Stomach (tissue), 9 donors: ENCODE results near the gene P2RX4. TPM values are rescaled to one million over a fixed set of nuclear protein-coding genes. Genes with fewer than 3 reads are reported as not detected.

ENCODE experiments used
- DNase-seq, 2 donors: peaks; one replicate each; pipeline versions ENCODE4 v3.0.0 to v3.0.0-alpha.2; 2013 to 2019
- H3K27ac ChIP-seq, 5 donors: fragments of 200-600 bp in 4 of 5; sonication (generic) in 4 of 5; one replicate each; pipeline ENCODE4 v1.5.1; 2013 to 2019; ENCODE audit warnings: mild to moderate bottlenecking in 1 of 5, moderate library complexity in 1 of 5
- H3K27me3 ChIP-seq, 3 donors: fragments of 200-600 bp; sonication (generic); one replicate each; pipeline ENCODE4 v1.5.1; 2017 to 2019; ENCODE audit warnings: mixed run types in 1 of 3
- H3K36me3 ChIP-seq, 4 donors: fragments of 200-600 bp; sonication (generic); 1 replicate in 3 of 4; 2 replicates in 1 of 4; pipeline ENCODE4 v1.5.1; 2016 to 2019
- H3K4me1 ChIP-seq, 4 donors: fragments of 200-600 bp; sonication (generic); one replicate each; pipeline ENCODE4 v1.5.1; 2016 to 2019
- H3K4me3 ChIP-seq, 4 donors: fragments of 200-600 bp; sonication (generic) in 3 of 4; one replicate each; pipeline ENCODE4 v1.5.1; 2016 to 2019; ENCODE audit warnings: mild to moderate bottlenecking in 1 of 4
- H3K9me3 ChIP-seq, 4 donors: fragments of 200-600 bp; sonication (generic); one replicate each; pipeline ENCODE4 v1.5.1; 2016 to 2019
- EP300 ChIP-seq: sonication (generic); formaldehyde crosslinking; IDR thresholded peaks from one replicate; pipeline ENCODE4 v1.6.1; 2017; ENCODE audit warnings: antibody characterized with exemption
- POLR2A ChIP-seq, 4 donors: fragments of 450-650 bp; IDR thresholded peaks; one replicate each; pipeline ENCODE4 v1.6.1; 2016; ENCODE audit warnings: antibody characterized with exemption in 4 of 4, control low read depth in 2 of 4, mild to moderate bottlenecking in 1 of 4, moderate library complexity in 1 of 4
- POLR2AphosphoS5 ChIP-seq, 3 donors: sonication (generic); formaldehyde crosslinking; IDR thresholded peaks; one replicate each; pipeline ENCODE4 v1.6.1; 2016; ENCODE audit warnings: antibody characterized with exemption in 3 of 3
- WGBS, 5 donors: extraction: QIAGEN DNeasy Blood & Tissue Kit in 3 of 5; methylation state at CpG; one replicate each; pipeline versions ENCODE4 v1.1.5 to v1.1.7; 2013 to 2018; 5-methylcytosine and 5-hydroxymethylcytosine counted together
- intact Hi-C: fragments of 100-400 bp; cut with DNase I; formaldehyde crosslinking; loops from one replicate; pipeline ENCODE4 v1.15.1; 2023; ENCODE audit warnings: low total_unique reads
- polyA plus RNA-seq, 3 donors: library from polyadenylated mRNA; stranded (reverse); fragments of 200-250 nt; gene quantifications; one replicate each; pipeline ENCODE4 v1.2.3, GENCODE V29; 2013
- total RNA-seq, 5 donors: library from RNA; depleted of rRNA; stranded (reverse); fragments of >200 nt; gene quantifications; one replicate each; pipeline versions ENCODE4 v1.1.0 to v1.2.3, GENCODE V29; 2014 to 2016
- TF ChIP-seq, protein P1 (sequence below), 7 experiments: fragments of 450-650 bp in 4 of 7; fragments of 200-600 bp in 3 of 7; sonication (generic) in 3 of 7; IDR thresholded peaks; one replicate each; pipeline ENCODE4 v1.5.1; 2016 to 2019; ENCODE audit warnings: antibody characterized with exemption in 7 of 7, control low read depth in 2 of 7, mild to moderate bottlenecking in 1 of 7
- donor health status: healthy with polysubstance abuse.
- donor health status: Bipolar disorder and iron deficiency.
- donor health status: healthy.

Gene P2RX4
- total and polyA plus RNA-seq, 8 donors = 13.8 to 65.2 (median 26.4) TPM

- peak overlapping the region in 4 of 5 donors; percentile 61 to 85 (median 70) for H3K27ac ChIP-seq
- no peaks in the 10 kb centered on the region for H3K27me3 ChIP-seq
- no peaks in the 10 kb centered on the region for H3K9me3 ChIP-seq
- H3K4me3 ChIP-seq = peak overlapping the region in 3 of 4 donors; percentile 24 to 32 (median 29)
- 61 to 75% (median 74%) methylated on average over 7 of the region's 7 CpGs for WGBS, 5 donors
- intact Hi-C loops = no loop called here
- no peak for DNase-seq
- TF ChIP-seq POLR2AphosphoS5 (IDR thresholded peaks at IDR 0.05) = no peak
- TF ChIP-seq, protein P1, sequence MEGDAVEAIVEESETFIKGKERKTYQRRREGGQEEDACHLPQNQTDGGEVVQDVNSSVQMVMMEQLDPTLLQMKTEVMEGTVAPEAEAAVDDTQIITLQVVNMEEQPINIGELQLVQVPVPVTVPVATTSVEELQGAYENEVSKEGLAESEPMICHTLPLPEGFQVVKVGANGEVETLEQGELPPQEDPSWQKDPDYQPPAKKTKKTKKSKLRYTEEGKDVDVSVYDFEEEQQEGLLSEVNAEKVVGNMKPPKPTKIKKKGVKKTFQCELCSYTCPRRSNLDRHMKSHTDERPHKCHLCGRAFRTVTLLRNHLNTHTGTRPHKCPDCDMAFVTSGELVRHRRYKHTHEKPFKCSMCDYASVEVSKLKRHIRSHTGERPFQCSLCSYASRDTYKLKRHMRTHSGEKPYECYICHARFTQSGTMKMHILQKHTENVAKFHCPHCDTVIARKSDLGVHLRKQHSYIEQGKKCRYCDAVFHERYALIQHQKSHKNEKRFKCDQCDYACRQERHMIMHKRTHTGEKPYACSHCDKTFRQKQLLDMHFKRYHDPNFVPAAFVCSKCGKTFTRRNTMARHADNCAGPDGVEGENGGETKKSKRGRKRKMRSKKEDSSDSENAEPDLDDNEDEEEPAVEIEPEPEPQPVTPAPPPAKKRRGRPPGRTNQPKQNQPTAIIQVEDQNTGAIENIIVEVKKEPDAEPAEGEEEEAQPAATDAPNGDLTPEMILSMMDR (IDR thresholded peaks at IDR 0.05) = no peak
- TF ChIP-seq EP300 = no peak
- TF ChIP-seq POLR2A (IDR thresholded peaks at IDR 0.05) = no peak
- H3K36me3 ChIP-seq = peaks cover 6 to 70% (median 58%) of the 10 kb centered on the region in 4 donors
- peaks cover 23 to 50% (median 36%) of the 10 kb centered on the region in 4 donors for H3K4me1 ChIP-seq
Observed at GRCh38 chr12:121240062-121240420, 30.1 kb downstream of the P2RX4 start.

GRCh38 chr12:121240484-121241101 lies 30.7 kb downstream of the P2RX4 start:
- Histone ChIP-seq H3K9me3 (no peaks in the 10 kb centered on the region), H3K27ac (peak overlapping the region; percentile 2 to 85 (median 67)), H3K36me3 (peaks cover 7 to 70% (median 58%) of the 10 kb centered on the region in 4 donors), H3K27me3 (no peaks in the 10 kb centered on the region), H3K4me3 (peak overlapping the region; percentile 24 to 32 (median 26)), H3K4me1 (peaks cover 23 to 50% (median 36%) of the 10 kb centered on the region in 4 donors)
- intact Hi-C loops = no loop called here
- no peak for TF ChIP-seq EP300
- 45 to 63% (median 57%) methylated on average over 36 to 38 of the region's 38 CpGs for WGBS, 5 donors
- DNase-seq = peak; percentile 58 to 93

DNA sequence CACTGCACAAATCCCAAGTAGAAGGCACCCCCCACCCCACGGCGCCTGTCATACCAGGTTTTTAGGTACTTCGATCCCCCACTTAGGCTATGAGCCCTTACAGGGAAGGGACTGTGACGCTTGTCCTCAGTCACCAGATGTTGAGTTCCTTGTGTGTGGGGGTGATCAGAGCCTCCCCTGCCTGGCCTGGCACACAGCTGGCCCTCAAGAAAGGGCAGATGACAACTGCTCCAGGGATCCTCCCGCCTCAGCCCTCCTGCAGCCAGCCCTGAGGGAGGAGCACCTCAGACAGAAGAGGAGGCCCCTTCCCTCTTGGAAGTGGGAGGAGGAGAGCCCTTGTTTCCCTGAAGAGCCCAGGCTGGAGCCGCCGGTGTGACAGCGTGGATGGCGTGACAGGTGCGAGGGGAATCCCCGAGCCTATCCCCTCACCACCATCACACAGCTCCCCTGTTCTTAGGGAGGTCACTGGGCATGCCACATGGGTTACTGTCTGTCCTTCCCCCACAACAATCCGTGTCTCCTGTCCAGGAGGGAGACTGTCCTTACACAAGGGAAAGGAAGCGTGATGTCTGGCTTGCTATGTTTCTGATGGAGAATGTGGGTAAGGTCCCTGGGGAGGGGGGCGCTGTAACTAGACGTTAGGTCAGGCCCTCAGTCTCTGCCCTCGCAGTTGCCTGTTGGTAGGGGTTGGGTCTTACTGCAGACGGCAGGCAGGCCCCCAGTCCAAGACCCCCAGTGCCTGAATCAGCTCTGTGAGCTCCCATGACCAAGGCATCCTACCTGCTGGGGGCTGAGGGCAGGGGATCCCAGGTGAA lies 31.4 kb downstream of the P2RX4 start:
- H3K36me3 ChIP-seq = peaks cover 7 to 70% (median 57%) of the 10 kb centered on the region in 4 donors
- intact Hi-C loops = no loop called here
- peak overlapping the region; percentile 2 to 85 (median 67) for H3K27ac ChIP-seq
- peak overlapping the region in 2 of 4 donors; percentile 24 to 32 for H3K4me3 ChIP-seq
- peaks cover 23 to 50% (median 36%) of the 10 kb centered on the region in 4 donors for H3K4me1 ChIP-seq
- H3K9me3 ChIP-seq = no peaks in the 10 kb centered on the region
- no peak for DNase-seq
- TF ChIP-seq POLR2AphosphoS5 (IDR thresholded peaks at IDR 0.05) = no peak
- TF ChIP-seq, protein P1 (IDR thresholded peaks at IDR 0.05) = no peak
- no peak for TF ChIP-seq EP300
- no peak for TF ChIP-seq POLR2A (IDR thresholded peaks at IDR 0.05)
- 77 to 84% (median 83%) methylated on average over 16 to 17 of the region's 17 CpGs for WGBS, 5 donors
- no peaks in the 10 kb centered on the region for H3K27me3 ChIP-seq

DNA sequence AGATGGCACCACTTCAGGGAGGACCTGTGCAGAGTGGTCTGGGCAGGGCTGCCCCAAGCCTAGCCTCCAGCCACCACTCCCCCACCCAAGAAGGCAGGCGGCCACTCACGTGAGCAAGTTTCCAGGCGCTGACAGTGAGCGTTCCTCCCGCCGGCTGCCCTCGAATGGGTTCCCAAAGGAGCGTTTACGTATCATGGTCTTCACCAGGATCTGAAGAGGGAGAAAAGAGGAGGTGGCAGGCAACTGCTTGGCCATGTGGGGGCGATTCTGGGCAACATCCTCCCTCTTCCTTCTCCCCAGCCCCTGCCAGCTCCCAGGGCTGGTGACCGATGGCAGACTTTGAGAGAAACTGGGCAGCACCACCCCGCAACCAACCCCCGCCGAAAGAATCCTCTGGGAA lies 35.1 kb downstream of the P2RX4 start:
- H3K9me3 ChIP-seq = no peaks in the 10 kb centered on the region
- intact Hi-C loops = no loop called here
- TF ChIP-seq, protein P1 (IDR thresholded peaks at IDR 0.05) = no peak
- no peak for TF ChIP-seq POLR2A (IDR thresholded peaks at IDR 0.05)
- DNase-seq = no peak
- H3K36me3 ChIP-seq = peaks cover 31 to 83% (median 71%) of the 10 kb centered on the region in 4 donors
- 91 to 97% (median 93%) methylated on average over 13 to 14 of the region's 14 CpGs for WGBS, 5 donors
- no peaks in the 10 kb centered on the region for H3K27me3 ChIP-seq
- no peak overlapping the region for H3K4me3 ChIP-seq
- H3K27ac ChIP-seq = no peak overlapping the region
- peaks cover 4 to 18% (median 10%) of the 10 kb centered on the region in 4 donors for H3K4me1 ChIP-seq
